ENCODE results near the gene CD14.
"Not testable (repeated sequence)": the region's sequence is repeated elsewhere in the genome, so short reads cannot be mapped to it uniquely, and the experiment has no call there.

GRCh38 chr5:140593070-140593469 lies 39.9 kb downstream of the CD14 start:
- TF ChIP-seq CTCF (conservative IDR thresholded peaks at IDR 0.05; ENCODE audit: low read length); EZH2phosphoT487 (IDR thresholded peaks at IDR 0.05; ENCODE audit: borderline replicate concordance, low read depth, low read length): not testable (repeated sequence)
